Peyer's patch (tissue), 4 donors: ENCODE data around the gene SLC20A1. TPM values are rescaled to one million over a fixed set of nuclear protein-coding genes. Genes with fewer than 3 reads are reported as not detected.

Source experiments
- DNase-seq, 3 donors: peaks; one replicate each; pipeline ENCODE4 v3.0.0-alpha.2; 2017 to 2019
- H3K27ac ChIP-seq, 4 donors: fragments of 200-600 bp; sonication (generic); one replicate each; pipeline ENCODE4 v1.5.1; 2016 to 2019
- H3K27me3 ChIP-seq, 2 donors: fragments of 200-600 bp; sonication (generic); one replicate each; pipeline ENCODE4 v1.5.1; 2019
- H3K36me3 ChIP-seq, 3 donors: fragments of 200-600 bp; sonication (generic); one replicate each; pipeline ENCODE4 v1.5.1; 2016 to 2019
- H3K4me1 ChIP-seq, 4 donors: fragments of 200-600 bp; sonication (generic); one replicate each; pipeline ENCODE4 v1.5.1; 2016 to 2019
- H3K4me3 ChIP-seq, 4 donors: fragments of 200-600 bp; sonication (generic); 1 replicate in 3 of 4; 2 replicates in 1 of 4; pipeline ENCODE4 v1.5.1; 2016 to 2019; ENCODE audit warnings: mild to moderate bottlenecking in 1 of 4
- H3K9me3 ChIP-seq, 4 donors: fragments of 200-600 bp; sonication (generic); one replicate each; pipeline ENCODE4 v1.5.1; 2016 to 2019; ENCODE audit warnings: mild to moderate bottlenecking in 1 of 4
- POLR2A ChIP-seq, 2 donors: fragments of 450-650 bp; IDR thresholded peaks; one replicate each; pipeline ENCODE4 v1.5.1; 2017; ENCODE audit warnings: antibody characterized with exemption in 2 of 2, mild to moderate bottlenecking in 2 of 2, moderate library complexity in 2 of 2
- total RNA-seq, 4 donors: library from RNA; depleted of rRNA; stranded (reverse); fragments of >200 nt; gene quantifications; one replicate each; pipeline ENCODE4 v1.1.0, GENCODE V29; 2016
- TF ChIP-seq, protein P1 (sequence below), 6 experiments: fragments of 450-650 bp in 4 of 6; fragments of 200-600 bp in 2 of 6; sonication (generic) in 1 of 6; IDR thresholded peaks; one replicate each; pipeline ENCODE4 v1.5.1; 2017 to 2019; ENCODE audit warnings: antibody characterized with exemption in 6 of 6, mild to moderate bottlenecking in 3 of 6, moderate library complexity in 1 of 6

SLC20A1 gene
- total RNA-seq, 4 donors from 2014 or later = 48.7 to 143 (median 122) TPM

DNA sequence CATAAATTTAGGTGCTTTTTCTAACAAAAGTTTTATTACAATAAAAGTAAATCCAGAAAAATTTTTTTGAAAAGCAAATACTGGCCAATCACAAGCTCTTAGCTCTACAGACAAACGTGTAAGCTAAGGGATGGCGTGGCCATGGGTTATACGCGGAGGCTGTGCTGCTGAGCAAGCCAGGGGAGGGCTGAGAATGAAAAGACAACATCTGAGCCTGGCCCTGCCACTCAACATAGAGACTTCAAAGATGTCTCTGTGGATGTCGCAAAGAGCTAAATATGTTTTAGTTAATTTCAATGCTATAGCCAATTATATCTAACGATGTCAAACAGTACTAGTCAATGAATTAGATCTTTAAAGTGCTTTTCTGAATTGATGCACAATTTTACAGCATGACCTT lies 41.8 kb downstream of the SLC20A1 start:
- Histone ChIP-seq H3K4me1 (peaks cover 0 to 17% (median 3%) of the 10 kb centered on the region in 4 donors), H3K36me3 (no peaks in the 10 kb centered on the region), H3K27me3 (no peaks in the 10 kb centered on the region), H3K9me3 (no peaks in the 10 kb centered on the region), H3K27ac (no peak overlapping the region), H3K4me3 (no peak overlapping the region)
- peak in 1 of 3 donors; percentile 14 for DNase-seq
- no peak for TF ChIP-seq POLR2A (IDR thresholded peaks at IDR 0.05)
- TF ChIP-seq, protein P1, sequence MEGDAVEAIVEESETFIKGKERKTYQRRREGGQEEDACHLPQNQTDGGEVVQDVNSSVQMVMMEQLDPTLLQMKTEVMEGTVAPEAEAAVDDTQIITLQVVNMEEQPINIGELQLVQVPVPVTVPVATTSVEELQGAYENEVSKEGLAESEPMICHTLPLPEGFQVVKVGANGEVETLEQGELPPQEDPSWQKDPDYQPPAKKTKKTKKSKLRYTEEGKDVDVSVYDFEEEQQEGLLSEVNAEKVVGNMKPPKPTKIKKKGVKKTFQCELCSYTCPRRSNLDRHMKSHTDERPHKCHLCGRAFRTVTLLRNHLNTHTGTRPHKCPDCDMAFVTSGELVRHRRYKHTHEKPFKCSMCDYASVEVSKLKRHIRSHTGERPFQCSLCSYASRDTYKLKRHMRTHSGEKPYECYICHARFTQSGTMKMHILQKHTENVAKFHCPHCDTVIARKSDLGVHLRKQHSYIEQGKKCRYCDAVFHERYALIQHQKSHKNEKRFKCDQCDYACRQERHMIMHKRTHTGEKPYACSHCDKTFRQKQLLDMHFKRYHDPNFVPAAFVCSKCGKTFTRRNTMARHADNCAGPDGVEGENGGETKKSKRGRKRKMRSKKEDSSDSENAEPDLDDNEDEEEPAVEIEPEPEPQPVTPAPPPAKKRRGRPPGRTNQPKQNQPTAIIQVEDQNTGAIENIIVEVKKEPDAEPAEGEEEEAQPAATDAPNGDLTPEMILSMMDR (IDR thresholded peaks at IDR 0.05) = no peak

DNA sequence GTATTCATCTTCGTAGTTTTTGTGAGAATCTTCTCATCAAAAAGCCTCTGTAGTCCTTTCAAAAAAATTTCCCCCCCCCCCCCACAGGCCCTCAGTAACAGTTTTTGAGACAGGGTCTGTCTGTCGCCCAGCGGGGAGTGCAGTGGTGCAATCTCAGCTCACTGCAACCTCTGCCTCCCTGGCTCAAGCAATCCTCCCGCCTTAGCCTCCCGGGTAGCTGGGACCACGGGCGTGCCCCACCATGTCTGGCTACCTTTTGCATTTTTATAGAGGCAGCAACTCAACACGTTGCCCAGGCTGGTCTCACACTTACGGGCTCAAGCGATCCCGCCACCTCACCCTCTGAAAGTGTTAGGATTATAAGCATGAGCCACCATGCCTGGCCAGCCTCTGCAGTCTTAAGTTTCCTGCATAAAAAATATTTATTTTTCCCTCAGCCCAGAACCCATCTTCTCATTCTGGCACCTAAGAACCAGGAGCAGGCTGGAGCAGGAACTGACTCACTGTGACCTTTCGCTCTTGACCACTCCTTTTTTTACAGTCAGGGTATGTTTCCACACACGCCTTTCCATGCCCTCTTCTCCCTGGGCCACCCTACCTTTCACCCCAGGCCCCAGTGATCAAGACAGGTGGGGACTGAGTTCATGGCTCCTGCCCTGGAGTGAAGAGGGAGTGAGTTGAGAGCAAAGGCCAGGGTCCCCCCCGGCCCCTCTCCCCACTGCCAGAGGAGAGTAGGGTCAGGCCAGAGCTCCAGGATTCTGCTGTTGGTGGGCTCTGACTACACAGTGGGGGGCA lies 42.5 kb downstream of the SLC20A1 start:
- H3K36me3 ChIP-seq = no peaks in the 10 kb centered on the region
- H3K9me3 ChIP-seq = no peaks in the 10 kb centered on the region
- TF ChIP-seq POLR2A (IDR thresholded peaks at IDR 0.05) = no peak
- TF ChIP-seq, protein P1 (IDR thresholded peaks at IDR 0.05) = no peak
- DNase-seq = peak in 1 of 3 donors; percentile 58
- peak overlapping the region in 1 of 4 donors; percentile 29 for H3K27ac ChIP-seq
- H3K4me3 ChIP-seq = no peak overlapping the region
- no peaks in the 10 kb centered on the region for H3K27me3 ChIP-seq
- peaks cover 0 to 22% (median 3%) of the 10 kb centered on the region in 4 donors for H3K4me1 ChIP-seq

DNA sequence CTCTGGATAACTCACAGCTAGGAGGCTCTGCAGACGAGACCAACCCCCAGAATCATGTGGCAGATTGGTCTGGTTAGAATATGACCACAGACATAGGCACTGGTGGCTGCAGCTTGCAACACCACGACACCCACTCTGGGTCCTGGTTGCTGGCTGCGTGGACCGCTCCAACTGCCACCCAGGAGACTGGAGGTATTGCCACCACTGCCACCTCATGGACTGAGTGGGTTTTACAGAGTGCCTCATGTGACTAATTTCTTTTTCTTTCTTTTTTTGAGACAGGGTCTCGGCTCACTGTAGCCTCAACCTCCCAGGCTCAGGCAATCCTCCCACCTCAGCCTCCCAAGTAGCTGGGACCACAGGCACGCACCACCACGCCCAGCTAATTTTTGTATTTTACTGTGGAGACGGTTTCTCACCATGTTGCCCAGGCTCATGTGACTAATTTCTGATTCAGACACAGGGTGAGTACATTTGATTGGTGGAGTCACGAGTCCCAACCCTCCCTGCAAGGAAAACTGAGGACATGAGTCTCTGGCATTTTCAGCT lies 45.2 kb downstream of the SLC20A1 start:
- peak overlapping the region in 3 of 4 donors; percentile 8 to 32 (median 29) for H3K27ac ChIP-seq
- DNase-seq = peak; percentile 65 to 87 (median 74)
- H3K27me3 ChIP-seq = no peaks in the 10 kb centered on the region
- H3K4me3 ChIP-seq = peak overlapping the region in 2 of 4 donors; percentile 5 to 37
- no peaks in the 10 kb centered on the region for H3K9me3 ChIP-seq
- no peak for TF ChIP-seq POLR2A (IDR thresholded peaks at IDR 0.05)
- TF ChIP-seq, protein P1 (IDR thresholded peaks at IDR 0.05) = peak; percentile 55 to 91 (median 74)
- H3K36me3 ChIP-seq = no peaks in the 10 kb centered on the region
- peaks cover 0 to 22% (median 3%) of the 10 kb centered on the region in 4 donors for H3K4me1 ChIP-seq

DNA sequence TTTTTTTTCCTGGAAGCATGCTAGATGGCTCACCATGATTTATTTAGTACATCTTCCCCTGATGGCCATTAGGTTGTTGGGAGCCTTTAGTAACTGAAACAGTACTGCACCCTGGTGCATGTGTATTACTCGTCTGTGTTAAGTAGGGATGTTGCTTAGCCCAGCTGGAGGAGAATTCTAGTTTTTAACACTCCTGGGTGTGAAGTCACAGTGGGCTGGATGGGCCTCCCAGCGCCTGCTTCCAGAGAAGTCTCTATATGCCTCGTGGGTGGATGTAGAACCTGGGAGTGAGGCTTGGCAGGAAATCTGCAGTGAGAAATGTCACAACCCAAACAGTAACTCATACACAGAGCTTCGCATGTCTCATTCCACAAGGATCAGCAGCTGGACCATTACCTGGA lies 46.1 kb downstream of the SLC20A1 start:
- DNase-seq = peak in 1 of 3 donors; percentile 32
- Histone ChIP-seq H3K4me1 (peaks cover 0 to 22% (median 3%) of the 10 kb centered on the region in 4 donors), H3K36me3 (no peaks in the 10 kb centered on the region), H3K9me3 (no peaks in the 10 kb centered on the region), H3K27ac (peak overlapping the region in 3 of 4 donors; percentile 36 to 73 (median 39)), H3K4me3 (no peak overlapping the region), H3K27me3 (no peaks in the 10 kb centered on the region)
- TF ChIP-seq POLR2A (IDR thresholded peaks at IDR 0.05) = no peak
- TF ChIP-seq, protein P1 (IDR thresholded peaks at IDR 0.05) = no peak

DNA sequence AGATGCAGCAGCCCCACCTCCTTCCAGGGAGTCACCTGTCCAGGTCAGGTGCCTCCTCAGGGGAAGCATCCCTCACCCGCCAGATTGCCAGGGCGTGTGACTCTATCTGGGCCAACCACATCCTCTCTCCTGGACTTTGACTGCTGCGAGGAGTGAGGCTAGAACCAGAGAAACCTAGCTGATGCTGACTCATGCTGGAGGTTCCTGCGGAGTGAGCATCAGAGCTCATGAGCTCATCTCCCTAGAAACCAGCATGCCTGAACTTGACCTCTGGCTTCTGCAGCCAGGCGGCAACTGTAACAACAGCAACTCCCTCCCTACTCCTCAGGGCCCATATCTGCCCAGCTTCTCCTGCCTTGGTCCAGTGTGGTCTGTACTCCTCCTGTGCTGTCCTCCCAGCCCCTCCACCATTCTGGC lies 46.8 kb downstream of the SLC20A1 start:
- TF ChIP-seq, protein P1 (IDR thresholded peaks at IDR 0.05) = peak in 1 of 6 experiments; percentile 18
- TF ChIP-seq POLR2A (IDR thresholded peaks at IDR 0.05) = no peak
- DNase-seq = peak; percentile 29 to 91 (median 85)
- H3K4me3 ChIP-seq = no peak overlapping the region
- peaks cover 0 to 22% (median 3%) of the 10 kb centered on the region in 4 donors for H3K4me1 ChIP-seq
- H3K27ac ChIP-seq = peak overlapping the region in 2 of 4 donors; percentile 40 to 73
- no peaks in the 10 kb centered on the region for H3K36me3 ChIP-seq
- H3K27me3 ChIP-seq = no peaks in the 10 kb centered on the region
- no peaks in the 10 kb centered on the region for H3K9me3 ChIP-seq
